HG02973 (cell line): ENCODE data around the gene SASH1.
"Not testable (repeated sequence)": the region's sequence is repeated elsewhere in the genome, so short reads cannot be mapped to it uniquely, and the experiment has no call there.

Experiments
- ATAC-seq: cut with Tn5 transposase; IDR thresholded peaks from one replicate; pipeline ENCODE4 v1.9.1; 2021; ENCODE audit warnings: moderate library complexity; ENCODE audit not compliant: unreplicated experiment

Gene SASH1

DNA sequence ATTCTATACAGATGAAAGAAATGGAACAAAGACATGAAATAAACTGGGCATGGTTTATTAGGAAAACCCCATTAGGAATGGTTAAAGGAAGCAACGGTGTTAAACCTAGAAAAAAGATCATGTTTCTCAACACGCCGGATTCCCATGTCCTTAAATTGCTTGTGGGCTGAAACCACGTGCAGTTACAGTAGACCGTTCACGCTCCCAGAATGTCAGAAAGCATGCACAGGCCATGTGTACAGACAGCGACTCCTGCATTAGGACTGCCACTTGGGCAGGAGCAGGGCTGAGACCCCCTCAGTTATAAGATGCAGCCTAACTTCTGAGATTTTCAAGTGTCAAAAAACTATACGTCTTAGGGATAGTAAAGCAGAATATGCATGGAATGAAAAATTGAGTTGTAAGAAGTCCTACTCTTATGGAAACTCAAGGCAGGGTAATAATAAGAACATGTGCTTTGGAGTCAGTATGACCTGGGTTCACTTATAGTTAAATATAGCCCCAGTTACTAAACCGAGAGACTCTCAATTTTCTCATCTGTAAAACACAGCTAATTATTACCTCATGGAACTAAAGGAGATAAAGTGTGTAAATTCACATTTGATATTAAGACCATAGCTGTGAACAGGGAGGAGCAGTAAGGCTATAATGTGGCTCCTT is 230.2 kb downstream of the SASH1 start:
- ATAC-seq, result no peak

DNA sequence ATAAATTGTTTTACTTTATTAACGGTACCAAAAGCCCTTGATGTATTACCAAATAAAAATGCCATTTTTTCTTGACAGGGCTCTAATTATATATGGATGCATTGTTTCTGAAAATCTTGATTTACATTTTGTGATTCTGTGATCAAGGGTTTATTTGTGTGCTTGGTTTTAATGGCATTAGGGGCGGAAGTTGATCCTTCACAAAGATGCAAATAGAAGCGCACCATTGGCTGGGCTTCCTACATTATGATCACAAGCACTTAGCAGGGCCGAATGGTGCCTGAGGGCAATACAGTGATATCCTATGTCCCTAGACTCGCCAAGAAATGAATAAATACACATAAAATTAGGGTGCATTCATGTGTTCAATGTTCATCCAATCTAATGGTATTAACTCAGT is 231.3 kb downstream of the SASH1 start:
- no peak for ATAC-seq

DNA sequence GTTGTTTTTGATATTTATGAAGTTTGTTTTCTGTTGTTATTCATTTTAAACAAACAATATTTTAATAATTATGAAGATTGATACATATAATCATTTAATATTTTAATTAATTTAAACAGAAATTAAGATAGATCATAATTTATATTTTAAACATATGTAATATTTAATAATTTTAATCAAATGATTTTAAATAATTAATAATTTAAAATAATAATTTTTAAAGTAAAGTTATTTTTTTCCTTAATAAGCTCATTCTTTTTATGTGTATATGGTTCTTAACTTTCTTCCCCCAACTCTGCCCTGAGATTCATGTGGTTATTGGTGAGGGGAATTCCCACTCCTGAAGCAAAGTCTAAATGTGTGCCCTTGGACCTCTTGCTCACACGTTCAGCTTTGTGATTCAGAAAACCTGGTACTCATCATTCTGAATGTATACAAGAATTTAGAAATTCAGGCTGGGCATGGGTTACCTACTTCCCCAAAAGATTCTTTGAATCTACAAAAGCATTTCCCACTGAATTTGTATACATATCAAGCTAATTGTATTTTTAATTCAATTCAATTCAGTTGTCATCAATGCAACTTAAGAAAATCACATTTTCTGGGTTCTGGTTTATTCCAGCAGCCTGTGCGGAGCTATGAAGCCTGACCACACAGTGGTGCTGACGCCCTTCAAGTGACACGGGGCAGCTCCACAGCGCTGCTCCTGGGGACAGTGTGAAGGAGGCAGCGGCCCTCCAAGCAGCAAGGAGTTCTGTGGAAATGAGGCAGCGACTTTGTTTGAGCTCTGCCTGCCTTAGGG is 235.2 kb downstream of the SASH1 start:
- ATAC-seq, result peak; percentile 97

DNA sequence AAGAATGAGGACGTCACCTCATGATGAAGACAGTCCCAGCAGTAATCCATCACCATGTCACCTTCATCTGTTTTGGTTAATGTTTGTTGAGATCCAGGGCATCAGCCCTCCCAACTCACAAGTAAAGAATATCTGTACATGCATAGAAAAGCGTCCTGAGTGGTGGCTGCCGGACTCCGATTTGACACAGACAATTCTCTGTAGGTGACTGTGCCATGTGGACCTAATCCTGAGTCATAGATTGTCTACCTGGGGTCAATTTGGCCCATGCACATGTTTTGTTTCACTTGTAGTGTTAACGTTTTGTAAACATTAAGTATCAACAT is 235.8 kb downstream of the SASH1 start:
- ATAC-seq, result no peak

DNA sequence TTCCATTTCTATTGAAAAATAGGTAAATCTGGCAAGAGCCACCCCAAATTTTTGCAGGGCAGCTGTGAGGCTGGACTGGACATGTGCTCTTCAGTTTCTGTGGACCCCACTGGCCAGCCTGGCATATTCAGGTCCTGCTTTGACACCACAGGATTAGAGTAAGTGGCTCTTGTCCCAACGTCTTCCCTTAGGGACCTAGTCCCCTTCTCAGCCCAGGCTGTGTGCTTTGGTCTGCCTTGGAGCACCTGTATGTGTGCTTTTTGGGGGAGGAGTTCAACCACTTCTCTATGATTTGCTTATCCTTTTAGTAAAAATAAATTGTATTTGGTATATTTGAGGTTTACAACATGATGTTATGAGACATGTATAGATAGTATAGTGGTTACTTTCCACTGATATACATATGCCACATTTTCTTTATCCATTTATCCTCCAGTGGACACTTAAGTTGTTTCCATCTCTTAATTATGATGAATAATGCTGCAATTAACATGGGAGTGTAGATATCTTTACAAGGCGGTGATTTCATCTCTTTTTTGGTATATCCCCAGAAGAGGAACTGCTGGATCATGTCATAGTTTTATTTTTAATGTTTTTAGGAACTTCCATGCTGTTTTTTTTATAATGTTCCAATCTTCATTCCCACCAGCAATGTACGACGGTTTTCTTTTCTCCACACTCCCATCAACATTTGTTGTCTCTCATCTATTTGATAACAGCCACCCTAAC is 236.4 kb downstream of the SASH1 start:
- ATAC-seq, result no peak

DNA sequence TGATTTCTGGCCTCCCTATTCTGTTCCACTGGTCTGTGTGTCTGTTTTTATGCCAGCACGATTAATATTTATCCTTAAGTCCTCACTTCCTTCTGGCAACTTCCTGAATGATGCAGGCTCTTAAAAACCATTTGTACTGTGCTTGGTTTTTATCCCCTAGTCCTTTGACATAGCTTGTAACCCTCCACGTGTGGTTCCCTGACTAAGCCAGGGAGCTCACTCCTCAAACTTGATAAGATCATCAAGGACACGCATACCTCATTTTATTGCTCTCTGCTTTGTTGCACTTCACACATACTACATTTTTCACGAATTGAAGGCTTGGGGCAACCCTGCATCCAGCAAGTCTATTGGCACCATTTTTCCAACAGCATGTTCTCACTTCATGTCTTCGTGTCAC is 237.8 kb downstream of the SASH1 start:
- no peak for ATAC-seq

DNA sequence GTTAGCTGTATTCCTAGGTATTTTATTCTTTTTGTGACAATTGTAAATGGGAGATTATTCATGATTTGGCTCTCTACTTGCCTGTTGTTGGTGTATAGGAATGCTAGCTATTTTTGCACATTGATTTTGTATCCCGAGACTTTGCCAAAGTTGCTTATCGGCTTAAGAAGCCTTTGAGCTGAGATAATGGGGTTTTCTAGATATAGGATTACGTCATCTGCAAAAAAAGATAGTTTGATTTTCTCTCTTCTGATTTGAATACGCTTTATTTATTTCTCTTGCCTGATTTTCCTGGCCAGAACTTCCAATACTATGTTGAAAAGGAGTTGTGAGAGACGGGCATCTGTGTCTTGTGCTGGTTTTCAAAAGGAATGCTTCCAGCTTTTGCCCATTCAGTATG is 241.0 kb downstream of the SASH1 start:
- no peak for ATAC-seq

DNA sequence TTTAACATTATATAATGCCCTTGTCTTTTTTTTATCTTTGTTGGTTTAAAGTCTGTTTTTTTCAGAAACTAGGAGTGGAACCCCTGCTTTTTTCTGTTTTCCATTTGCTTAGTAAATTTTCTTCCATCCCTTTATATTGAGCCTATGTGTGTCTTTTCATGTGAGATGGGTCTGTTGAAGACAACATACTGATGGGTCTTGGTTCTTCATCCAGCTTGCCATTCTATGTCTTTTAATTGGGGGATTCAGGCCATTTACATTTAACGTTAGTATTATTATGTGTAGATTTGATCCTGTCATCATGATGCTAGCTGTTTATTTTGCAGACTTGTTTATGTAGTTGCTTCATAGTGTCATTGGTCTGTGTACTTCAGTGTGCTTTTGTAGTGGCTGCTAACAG is 243.0 kb downstream of the SASH1 start:
- not testable (repeated sequence) for ATAC-seq

DNA sequence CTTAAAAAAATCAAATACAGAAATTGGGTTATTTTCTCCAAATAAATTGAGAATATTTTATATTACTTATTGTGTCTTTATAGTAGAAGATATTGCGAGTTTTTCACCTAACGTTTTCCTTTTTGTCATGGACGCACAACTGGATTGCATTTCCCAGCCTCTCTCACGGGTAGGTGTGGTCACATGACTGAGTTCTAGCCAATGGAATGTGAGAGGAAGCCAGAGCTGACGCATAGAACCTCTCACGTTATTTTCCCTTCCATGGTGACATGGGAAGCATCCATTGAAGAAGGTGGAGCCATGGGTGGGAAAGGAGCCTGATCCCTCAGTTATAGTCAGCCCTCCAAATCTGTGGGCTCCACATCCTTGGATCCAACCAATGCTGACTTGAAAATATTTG is 248.2 kb downstream of the SASH1 start:
- no peak for ATAC-seq

DNA sequence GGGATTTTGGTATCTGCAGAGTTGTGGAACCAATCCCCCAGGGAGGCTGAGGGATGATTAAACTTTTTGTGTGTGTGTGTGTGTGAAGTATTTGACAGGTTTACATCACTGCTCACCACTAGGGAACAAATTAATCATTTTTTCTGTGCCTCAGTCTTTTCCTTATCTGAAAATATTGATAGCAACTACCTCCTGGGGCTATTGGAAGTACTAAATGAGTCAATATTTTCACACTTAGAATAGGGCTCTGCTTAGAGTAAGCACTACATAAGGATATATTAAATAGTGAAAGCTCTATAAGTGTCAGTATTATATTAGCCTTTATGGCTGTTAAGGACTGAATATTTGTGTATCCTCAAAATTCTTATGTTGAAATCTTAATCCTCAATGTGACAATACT is 249.0 kb downstream of the SASH1 start:
- ATAC-seq, result no peak

DNA sequence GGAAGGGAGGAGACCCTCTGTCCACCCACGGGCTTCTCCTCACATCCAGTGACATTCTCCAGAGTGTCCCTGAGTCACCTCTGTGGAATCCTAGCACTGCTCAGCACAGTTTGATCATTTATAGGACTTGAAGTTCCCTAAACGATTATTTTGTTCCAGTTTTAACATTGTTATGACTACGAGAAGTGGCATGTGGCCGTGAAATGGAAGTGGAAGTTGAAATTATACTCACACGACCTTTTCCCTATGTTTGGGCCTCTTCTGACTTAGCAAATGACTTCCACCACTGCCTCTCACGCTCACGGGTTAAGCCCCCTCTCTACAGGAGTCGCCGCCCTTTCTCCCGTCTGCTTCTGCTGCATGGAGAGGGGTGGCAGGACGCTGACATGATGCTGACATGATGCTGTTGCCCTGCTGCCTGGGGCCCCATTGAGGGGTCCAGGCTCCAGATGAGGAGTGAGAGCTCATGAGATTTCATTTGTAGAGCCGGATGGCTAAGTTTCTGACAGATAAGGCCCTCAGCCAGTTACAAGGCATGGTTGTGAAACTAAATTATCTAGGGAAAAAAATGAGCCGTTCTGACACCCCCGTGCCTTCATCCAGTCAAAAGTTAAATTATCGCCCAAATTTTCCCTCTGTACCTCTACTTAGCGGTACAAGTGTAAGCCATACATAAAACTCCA is 250.6 kb downstream of the SASH1 start:
- ATAC-seq, result no peak

DNA sequence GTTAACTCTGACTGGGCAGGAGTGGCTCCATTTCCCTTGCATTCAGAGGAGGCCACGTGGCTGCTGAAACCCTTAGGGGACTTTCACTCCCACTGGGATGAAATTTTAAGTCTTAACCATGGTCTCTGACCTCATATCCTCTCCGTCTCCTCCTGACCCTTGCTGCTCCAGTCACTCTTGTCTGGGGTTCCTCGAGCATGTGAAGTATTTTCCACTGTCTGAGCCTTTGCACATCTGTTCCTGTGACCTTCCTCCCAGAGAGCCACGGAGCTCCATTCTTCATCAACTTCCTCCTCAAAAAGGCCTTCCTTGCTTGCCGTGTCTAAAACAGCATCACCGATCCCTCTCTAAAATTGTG is 251.2 kb downstream of the SASH1 start:
- no peak for ATAC-seq

DNA sequence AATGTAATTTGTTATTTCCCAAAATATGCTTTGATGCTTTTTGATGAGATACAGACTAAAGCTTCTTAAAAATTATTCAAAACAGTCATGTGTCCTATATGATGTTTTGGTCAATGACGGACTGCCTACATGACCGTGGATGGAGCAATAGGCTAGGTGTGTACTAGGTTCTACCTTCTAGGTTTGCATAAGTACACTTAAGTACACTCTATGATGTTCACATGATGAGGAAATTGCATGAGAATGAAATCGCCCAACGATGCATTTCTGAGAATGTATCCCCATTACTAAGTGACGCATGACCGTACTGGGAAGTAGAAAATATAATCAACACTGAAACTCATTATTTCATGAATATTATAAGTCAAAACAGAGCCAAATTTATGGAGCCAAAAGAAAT is 252.9 kb downstream of the SASH1 start:
- ATAC-seq, result no peak

DNA sequence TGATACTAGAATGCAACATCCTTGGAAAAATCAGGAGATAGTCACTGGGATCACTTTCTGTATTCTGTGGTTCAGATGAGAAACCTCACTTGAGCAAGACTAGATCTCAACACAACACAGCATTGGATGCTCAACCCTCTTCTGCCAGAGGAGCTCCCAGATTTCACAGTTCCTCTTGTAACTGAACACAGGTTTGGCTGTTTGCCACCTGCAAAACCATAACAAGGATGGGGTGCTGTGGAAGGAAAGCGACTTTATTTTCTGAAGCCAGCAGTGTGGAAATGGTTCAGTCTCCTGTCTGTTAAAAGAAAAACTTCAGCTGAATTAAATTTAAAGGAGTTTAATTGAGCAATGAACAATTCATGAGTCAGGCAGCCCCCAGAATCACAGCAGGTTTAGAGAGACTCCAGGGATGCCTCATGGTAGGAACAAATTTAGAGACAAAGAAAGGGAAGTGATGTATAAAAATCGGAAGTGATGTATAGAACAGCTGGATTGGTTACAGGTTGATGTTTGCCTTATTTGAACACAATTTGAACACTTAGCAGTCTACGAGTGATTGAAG is 254.3 kb downstream of the SASH1 start:
- no peak for ATAC-seq

DNA sequence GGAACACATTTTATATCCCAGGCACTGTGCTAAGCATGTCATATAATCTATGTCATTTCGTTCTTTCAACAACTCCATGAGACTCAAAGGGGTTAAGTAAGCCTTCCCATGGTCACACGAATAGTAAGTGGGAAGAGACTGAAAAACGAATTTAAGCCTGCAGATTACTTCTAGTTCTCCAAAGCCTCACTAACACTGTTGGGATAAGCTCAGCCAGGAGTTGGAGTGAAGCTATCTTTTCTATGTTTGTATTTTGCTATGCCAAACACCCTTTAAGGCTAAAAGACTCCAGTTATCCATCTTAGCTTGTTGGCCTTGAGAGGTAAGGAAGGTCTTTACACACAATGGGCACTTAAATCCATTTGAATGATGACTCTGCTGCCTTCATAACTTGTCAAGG is 256.1 kb downstream of the SASH1 start:
- no peak for ATAC-seq

DNA sequence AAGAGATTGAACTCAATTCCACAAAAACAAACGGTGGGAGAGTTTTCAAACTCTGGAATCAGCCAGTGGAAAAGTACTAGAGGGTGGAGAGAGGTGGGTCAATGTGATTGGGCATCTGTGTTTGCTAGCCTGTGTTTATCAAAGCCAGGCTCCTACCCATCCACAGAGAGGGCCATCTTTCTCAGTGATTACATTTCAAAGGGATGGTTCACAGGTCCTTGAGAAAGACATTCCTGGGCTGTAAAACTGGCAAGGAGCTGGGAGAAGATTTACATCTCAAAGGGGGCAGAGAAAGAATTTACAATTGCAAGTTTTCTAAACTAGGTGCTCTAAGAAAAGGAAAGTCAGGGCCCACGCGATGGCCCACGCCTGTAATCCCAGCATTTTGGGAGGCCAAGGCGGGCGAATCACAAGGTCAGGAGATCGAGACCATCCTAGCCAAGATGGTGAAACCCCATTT is 257.4 kb downstream of the SASH1 start:
- ATAC-seq, result no peak
